ENCODE results near the gene CAPN6. TPM values are rescaled to one million over a fixed set of nuclear protein-coding genes. Genes with fewer than 3 reads are reported as not detected.

Gene CAPN6
- total RNA-seq = 21.4 TPM

GRCh38 chrX:111270339-111270738 lies at the start of gene CAPN6:
CAPN6 (minus strand) TSS chrX:111270483; CDS start chrX:111263936, 6,547 bp downstream.
- ATAC-seq = peak; percentile 86

- ATAC-seq = no peak
These were observed 49.2 kb upstream of the CAPN6 start for GRCh38 chrX:111319451-111319850.

- ATAC-seq = no peak
These were observed 48.6 kb upstream of the CAPN6 start for GRCh38 chrX:111318901-111319300.

- ATAC-seq = no peak
These were observed 38.8 kb upstream of the CAPN6 start for GRCh38 chrX:111309083-111309482.

- no peak for ATAC-seq
These were observed 37.8 kb upstream of the CAPN6 start for GRCh38 chrX:111308039-111308438.

- ATAC-seq = no peak
These were observed 32.0 kb upstream of the CAPN6 start for GRCh38 chrX:111302284-111302683.

- no peak for ATAC-seq
These were observed 18.6 kb upstream of the CAPN6 start for GRCh38 chrX:111288841-111289240.

GRCh38 chrX:111284631-111285293 lies 14.5 kb upstream of the CAPN6 start:
- no peak for ATAC-seq

GRCh38 chrX:111283446-111283845 lies 13.2 kb upstream of the CAPN6 start:
- ATAC-seq = no peak

- ATAC-seq = no peak
These were observed 12.7 kb upstream of the CAPN6 start for GRCh38 chrX:111282991-111283390.

- no peak for ATAC-seq
These were observed 11.9 kb upstream of the CAPN6 start for GRCh38 chrX:111282139-111282538.

GRCh38 chrX:111268506-111268905 lies 1.8 kb downstream of the CAPN6 start:
- no peak for ATAC-seq

GRCh38 chrX:111265486-111265885 lies 4.8 kb downstream of the CAPN6 start:
- no peak for ATAC-seq

- no peak for ATAC-seq
These were observed 5.9 kb downstream of the CAPN6 start for GRCh38 chrX:111264385-111264784.

GRCh38 chrX:111262086-111262485 lies 8.2 kb downstream of the CAPN6 start:
- no peak for ATAC-seq

GRCh38 chrX:111260451-111260850 lies 9.8 kb downstream of the CAPN6 start:
- ATAC-seq = no peak

GRCh38 chrX:111259559-111259958 lies 10.7 kb downstream of the CAPN6 start:
- ATAC-seq = peak; percentile 62

GRCh38 chrX:111257733-111258132 lies 12.6 kb downstream of the CAPN6 start:
- ATAC-seq = no peak

- no peak for ATAC-seq
These were observed 15.2 kb downstream of the CAPN6 start for GRCh38 chrX:111254896-111255693.

- peak; percentile 42 for ATAC-seq
These were observed 26.0 kb downstream of the CAPN6 start for GRCh38 chrX:111244235-111244750.

GRCh38 chrX:111216293-111216801 lies 53.9 kb downstream of the CAPN6 start:
- no peak for ATAC-seq

- ATAC-seq = no peak
These were observed 62.4 kb downstream of the CAPN6 start for GRCh38 chrX:111207851-111208250.

- ATAC-seq = no peak
These were observed 70.0 kb downstream of the CAPN6 start for GRCh38 chrX:111200327-111200726.

GRCh38 chrX:111199505-111199904 lies 70.8 kb downstream of the CAPN6 start:
- ATAC-seq = no peak

Measured in esophagus mucosa (tissue), 1 donor.